Smooth muscle cell (in vitro differentiated cells): ENCODE results near the gene RAVER1. TPM values are rescaled to one million over a fixed set of nuclear protein-coding genes. Genes with fewer than 3 reads are reported as not detected.
A peak's percentile ranks its signal among the peaks of the same experiment; 100 is the strongest.

Source experiments
- DNase-seq: peaks from one replicate; lab custom pipeline; 2025; ENCODE audit not compliant: unreplicated experiment; lab: John Stamatoyannopoulos, UW
- H2AFZ ChIP-seq: fragments of 200-600 bp; sonication (generic); 2 replicates; pipeline ENCODE4 v1.6.0; 2016; ENCODE audit warnings: antibody characterized with exemption, low read depth, mild to moderate bottlenecking
- H3F3A ChIP-seq: fragments of 200-600 bp; sonication (generic); 2 replicates; pipeline ENCODE4 v1.6.0; 2017; ENCODE audit warnings: antibody characterized with exemption, low read depth
- H3K27ac ChIP-seq: fragments of 200-600 bp; sonication (generic); 2 replicates; pipeline ENCODE4 v1.5.1; 2016; ENCODE audit warnings: low read depth, mild to moderate bottlenecking
- H3K27me3 ChIP-seq: fragments of 200-600 bp; sonication (generic); 2 replicates; pipeline ENCODE4 v1.6.1; 2016; ENCODE audit warnings: low read depth, mild to moderate bottlenecking
- H3K36me3 ChIP-seq: fragments of 200-600 bp; sonication (generic); 2 replicates; pipeline ENCODE4 v1.5.1; 2016; ENCODE audit warnings: low read depth
- H3K4me1 ChIP-seq: fragments of 200-600 bp; sonication (generic); 2 replicates; pipeline ENCODE4 v1.5.1; 2016; ENCODE audit warnings: low read depth
- H3K4me2 ChIP-seq: fragments of 200-600 bp; sonication (generic); 2 replicates; pipeline ENCODE4 v1.6.0; 2016; ENCODE audit warnings: mild to moderate bottlenecking
- H3K4me3 ChIP-seq: fragments of 200-600 bp; sonication (generic); 2 replicates; pipeline ENCODE4 v1.5.1; 2016; ENCODE audit warnings: mild to moderate bottlenecking
- H3K79me2 ChIP-seq: fragments of 200-600 bp; sonication (generic); 2 replicates; pipeline ENCODE4 v1.6.0; 2016; ENCODE audit warnings: low read depth, mild to moderate bottlenecking
- H3K9ac ChIP-seq: fragments of 200-600 bp; sonication (generic); 2 replicates; pipeline ENCODE4 v1.6.0; 2016; ENCODE audit warnings: low read depth
- H3K9me3 ChIP-seq: fragments of 200-600 bp; sonication (generic); replicated peaks from 2 replicates; pipeline ENCODE4 v1.5.1; 2016; ENCODE audit warnings: low read depth
- H4K20me1 ChIP-seq: fragments of 200-600 bp; sonication (generic); 2 replicates; pipeline ENCODE4 v1.6.0; 2016; ENCODE audit warnings: low read depth
- WGBS: methylation state at CpG from one replicate; pipeline ENCODE4 v1.1.7; 2016; ENCODE audit warnings: low lambda C conversion rate; 5-methylcytosine and 5-hydroxymethylcytosine counted together
- polyA plus RNA-seq: library from polyadenylated mRNA; unstranded; fragments of >200 nt; fragmentation: Nextera tagmentation; extraction: Ambion mirVana; gene quantifications from 2 replicates; pipeline ENCODE4 v1.2.1, GENCODE V29; 2016
- total RNA-seq: library from RNA; depleted of rRNA; stranded (reverse); fragments of >200 nt; gene quantifications from 2 replicates; pipeline ENCODE4 v1.2.3, GENCODE V29; 2014
- TF ChIP-seq, protein P1 (sequence below): fragments of 200-600 bp; sonication (generic); IDR thresholded peaks from 2 replicates; pipeline ENCODE4 v1.5.1; 2017; ENCODE audit warnings: borderline replicate concordance, mild to moderate bottlenecking, antibody characterized with exemption; ENCODE audit not compliant: insufficient read depth, poor library complexity, severe bottlenecking

RAVER1 gene
- total and polyA plus RNA-seq, 2 experiments from 2014 or later = 18.3 to 43.0 TPM

DNA sequence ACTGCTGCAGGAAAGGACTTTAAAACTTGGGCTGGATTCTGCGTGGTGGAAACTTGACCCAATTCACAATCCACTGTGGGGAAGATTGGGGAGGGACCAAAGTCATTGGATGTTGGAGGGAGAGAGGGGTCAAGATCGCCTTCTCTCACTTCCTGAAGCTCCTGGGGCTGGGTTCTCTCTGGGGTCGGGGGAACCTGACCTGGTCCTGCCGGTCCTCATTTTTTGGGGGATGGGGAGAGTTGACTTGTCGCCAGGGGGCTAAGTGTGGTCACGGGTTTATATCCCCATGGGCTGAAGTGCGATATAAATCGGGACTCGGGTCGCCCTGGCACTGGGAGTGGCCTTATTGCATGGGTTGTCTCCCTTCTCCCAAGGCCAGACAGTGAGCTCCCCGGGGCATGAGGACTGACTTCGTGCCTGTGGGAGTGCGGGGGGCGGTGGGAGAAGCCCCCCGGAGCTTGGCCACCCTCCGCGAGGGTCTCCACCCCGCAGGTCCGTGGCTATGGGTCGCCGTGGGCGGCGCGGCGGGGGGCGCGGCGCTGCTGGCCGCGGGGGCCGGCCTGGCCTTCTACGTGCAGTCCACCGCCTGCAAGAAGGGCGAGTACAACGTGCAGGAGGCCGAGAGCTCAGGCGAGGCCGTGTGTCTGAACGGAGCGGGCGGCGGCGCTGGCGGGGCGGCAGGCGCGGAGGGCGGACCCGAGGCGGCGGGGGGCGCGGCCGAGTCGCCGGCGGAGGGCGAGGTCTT, 37.3 kb downstream of the RAVER1 start:
- WGBS = 7% methylated on average over 38 of the region's 58 CpGs
- peak overlapping the region; percentile 23 for H3K4me3 ChIP-seq
- H3K36me3 ChIP-seq = no peaks in the 10 kb centered on the region
- peaks cover 72% of the 10 kb centered on the region for H3K27me3 ChIP-seq
- H4K20me1 ChIP-seq = no peaks in the 10 kb centered on the region
- no peak overlapping the region for H2AFZ ChIP-seq
- H3K4me1 ChIP-seq = peaks cover 15% of the 10 kb centered on the region
- peak overlapping the region; percentile 74 for H3K4me2 ChIP-seq
- H3K79me2 ChIP-seq = no peaks in the 10 kb centered on the region
- no peaks in the 10 kb centered on the region for H3K9me3 ChIP-seq
- H3K27ac ChIP-seq = no peak overlapping the region
- H3K9ac ChIP-seq = no peak overlapping the region
- no peak for DNase-seq
- H3F3A ChIP-seq = no peaks in the 10 kb centered on the region
- TF ChIP-seq, protein P1, sequence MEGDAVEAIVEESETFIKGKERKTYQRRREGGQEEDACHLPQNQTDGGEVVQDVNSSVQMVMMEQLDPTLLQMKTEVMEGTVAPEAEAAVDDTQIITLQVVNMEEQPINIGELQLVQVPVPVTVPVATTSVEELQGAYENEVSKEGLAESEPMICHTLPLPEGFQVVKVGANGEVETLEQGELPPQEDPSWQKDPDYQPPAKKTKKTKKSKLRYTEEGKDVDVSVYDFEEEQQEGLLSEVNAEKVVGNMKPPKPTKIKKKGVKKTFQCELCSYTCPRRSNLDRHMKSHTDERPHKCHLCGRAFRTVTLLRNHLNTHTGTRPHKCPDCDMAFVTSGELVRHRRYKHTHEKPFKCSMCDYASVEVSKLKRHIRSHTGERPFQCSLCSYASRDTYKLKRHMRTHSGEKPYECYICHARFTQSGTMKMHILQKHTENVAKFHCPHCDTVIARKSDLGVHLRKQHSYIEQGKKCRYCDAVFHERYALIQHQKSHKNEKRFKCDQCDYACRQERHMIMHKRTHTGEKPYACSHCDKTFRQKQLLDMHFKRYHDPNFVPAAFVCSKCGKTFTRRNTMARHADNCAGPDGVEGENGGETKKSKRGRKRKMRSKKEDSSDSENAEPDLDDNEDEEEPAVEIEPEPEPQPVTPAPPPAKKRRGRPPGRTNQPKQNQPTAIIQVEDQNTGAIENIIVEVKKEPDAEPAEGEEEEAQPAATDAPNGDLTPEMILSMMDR = no peak

DNA sequence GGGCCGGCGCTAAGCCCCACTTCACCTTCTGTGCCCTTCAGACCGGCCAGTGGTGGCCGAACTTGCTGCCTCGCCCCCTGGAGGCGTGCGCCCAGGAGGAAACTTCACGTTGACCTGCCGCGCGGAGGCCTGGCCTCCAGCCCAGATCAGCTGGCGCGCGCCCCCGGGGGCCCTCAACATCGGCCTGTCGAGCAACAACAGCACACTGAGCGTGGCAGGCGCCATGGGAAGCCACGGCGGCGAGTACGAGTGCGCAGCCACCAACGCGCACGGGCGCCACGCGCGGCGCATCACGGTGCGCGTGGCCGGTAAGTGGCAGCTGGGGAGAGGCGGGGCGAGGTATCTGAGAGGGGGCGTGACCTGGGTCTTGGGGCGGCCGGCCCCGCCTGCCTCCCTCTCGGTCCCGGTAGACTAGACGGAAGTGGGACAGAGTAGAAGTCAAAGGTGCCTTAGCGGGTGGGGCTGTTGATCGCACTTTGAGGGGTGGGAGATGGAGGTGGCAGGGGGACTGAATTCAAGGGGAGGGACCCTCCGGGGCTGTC, 38.0 kb downstream of the RAVER1 start:
- no peaks in the 10 kb centered on the region for H3K9me3 ChIP-seq
- peaks cover 78% of the 10 kb centered on the region for H3K27me3 ChIP-seq
- H3K4me2 ChIP-seq = peak overlapping the region; percentile 74
- 11% methylated on average over 44 of the region's 48 CpGs for WGBS
- H3K27ac ChIP-seq = no peak overlapping the region
- no peak overlapping the region for H2AFZ ChIP-seq
- DNase-seq = no peak
- TF ChIP-seq, protein P1 = no peak
- no peaks in the 10 kb centered on the region for H3K36me3 ChIP-seq
- H3F3A ChIP-seq = no peaks in the 10 kb centered on the region
- peak overlapping the region; percentile 23 for H3K4me3 ChIP-seq
- H3K9ac ChIP-seq = no peak overlapping the region
- H4K20me1 ChIP-seq = no peaks in the 10 kb centered on the region
- H3K79me2 ChIP-seq = no peaks in the 10 kb centered on the region
- peaks cover 16% of the 10 kb centered on the region for H3K4me1 ChIP-seq

DNA sequence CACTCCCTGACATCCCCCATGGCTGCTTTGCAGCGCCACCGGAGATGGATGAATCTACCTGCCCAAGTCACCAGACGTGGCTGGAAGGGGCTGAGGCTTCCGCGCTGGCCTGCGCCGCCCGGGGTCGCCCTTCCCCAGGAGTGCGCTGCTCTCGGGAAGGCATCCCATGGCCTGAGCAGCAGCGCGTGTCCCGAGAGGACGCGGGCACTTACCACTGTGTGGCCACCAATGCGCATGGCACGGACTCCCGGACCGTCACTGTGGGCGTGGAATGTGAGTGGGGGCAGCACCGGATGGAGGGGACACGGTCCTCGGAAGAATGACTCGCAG, 39.0 kb downstream of the RAVER1 start:
- TF ChIP-seq, protein P1 = peak; percentile 12
- Histone ChIP-seq H3K9me3 (no peaks in the 10 kb centered on the region), H2AFZ (no peak overlapping the region), H3K9ac (no peak overlapping the region), H3K27me3 (peaks cover 82% of the 10 kb centered on the region), H3K4me1 (peaks cover 23% of the 10 kb centered on the region), H4K20me1 (no peaks in the 10 kb centered on the region), H3K79me2 (no peaks in the 10 kb centered on the region), H3K4me2 (no peak overlapping the region), H3K27ac (no peak overlapping the region), H3F3A (no peaks in the 10 kb centered on the region), H3K4me3 (no peak overlapping the region), H3K36me3 (no peaks in the 10 kb centered on the region)
- 14% methylated on average over 23 of the region's 25 CpGs for WGBS
- no peak for DNase-seq
